ENCODE measurements around the gene TXNDC12. TPM values are rescaled to one million over a fixed set of nuclear protein-coding genes. Genes with fewer than 3 reads are reported as not detected.
A peak's percentile ranks its signal among the peaks of the same experiment; 100 is the strongest.
"Not testable (repeated sequence)": the region's sequence is repeated elsewhere in the genome, so short reads cannot be mapped to it uniquely, and the experiment has no call there.

Gene TXNDC12
- total RNA-seq, 2 donors from 2014 or later: 51.7 to 68.1 TPM

- Histone ChIP-seq H3K4me3 (no peak overlapping the region), H3K9ac (ENCODE audit: low read depth in 2 of 2, low read length in 2 of 2) (no peak overlapping the region), H3K9me3 (no peaks in the 10 kb centered on the region), H3K36me3 (no peaks in the 10 kb centered on the region), H3K4me1 (no peaks in the 10 kb centered on the region), H3K27ac (peak overlapping the region; percentile 46), H3K27me3 (no peaks in the 10 kb centered on the region)
- peak; percentile 30 for DNase-seq
- no peak for TF ChIP-seq CTCF (IDR thresholded peaks at IDR 0.05)
- intact Hi-C loops (cut with DNase I): no loop called here
Observed at GRCh38 chr1:52080014-52080415, 25.0 kb upstream of the TXNDC12 start.

GRCh38 chr1:52077277-52077676 lies 22.3 kb upstream of the TXNDC12 start:
- H3K4me3 ChIP-seq; H3K27me3 ChIP-seq; H3K4me1 ChIP-seq; H3K9ac ChIP-seq (ENCODE audit: low read depth in 2 of 2, low read length in 2 of 2); intact Hi-C loops (cut with DNase I); H3K36me3 ChIP-seq; DNase-seq; H3K9me3 ChIP-seq; H3K27ac ChIP-seq: not testable (repeated sequence)

GRCh38 chr1:52072291-52072690 lies 17.3 kb upstream of the TXNDC12 start:
- TF ChIP-seq CTCF (IDR thresholded peaks at IDR 0.05): no peak
- intact Hi-C loops (cut with DNase I): no loop called here
- Histone ChIP-seq H3K4me3 (no peak overlapping the region), H3K9ac (ENCODE audit: low read depth in 2 of 2, low read length in 2 of 2) (no peak overlapping the region), H3K36me3 (no peaks in the 10 kb centered on the region), H3K27me3 (no peaks in the 10 kb centered on the region), H3K4me1 (no peaks in the 10 kb centered on the region), H3K9me3 (no peaks in the 10 kb centered on the region), H3K27ac (no peak overlapping the region)
- no peak for DNase-seq

- intact Hi-C loops (cut with DNase I): no loop called here
- Histone ChIP-seq H3K27ac (peak overlapping the region; percentile 51), H3K4me1 (no peaks in the 10 kb centered on the region), H3K9ac (ENCODE audit: low read depth in 2 of 2, low read length in 2 of 2) (no peak overlapping the region), H3K27me3 (no peaks in the 10 kb centered on the region), H3K4me3 (no peak overlapping the region), H3K9me3 (no peaks in the 10 kb centered on the region), H3K36me3 (peaks cover 4% of the 10 kb centered on the region)
- no peak for TF ChIP-seq CTCF (IDR thresholded peaks at IDR 0.05)
- no peak for DNase-seq
Observed at GRCh38 chr1:52070704-52071103, 15.7 kb upstream of the TXNDC12 start.

GRCh38 chr1:52063192-52063591 lies 8.2 kb upstream of the TXNDC12 start:
- H3K27ac ChIP-seq: no peak overlapping the region
- H3K4me1 ChIP-seq: peaks cover under 1% of the 10 kb centered on the region
- H3K9ac ChIP-seq (ENCODE audit: low read depth in 2 of 2, low read length in 2 of 2): no peak overlapping the region
- TF ChIP-seq CTCF (IDR thresholded peaks at IDR 0.05): no peak
- no peak overlapping the region for H3K4me3 ChIP-seq
- no peak for DNase-seq
- intact Hi-C loops (cut with DNase I): no loop called here
- peaks cover 9% of the 10 kb centered on the region for H3K36me3 ChIP-seq
- no peaks in the 10 kb centered on the region for H3K9me3 ChIP-seq
- H3K27me3 ChIP-seq: no peaks in the 10 kb centered on the region

GRCh38 chr1:52060822-52061221 lies 5.8 kb upstream of the TXNDC12 start:
- no peak for TF ChIP-seq CTCF (IDR thresholded peaks at IDR 0.05)
- peaks cover 5% of the 10 kb centered on the region for H3K4me1 ChIP-seq
- H3K9me3 ChIP-seq: no peaks in the 10 kb centered on the region
- peaks cover 6% of the 10 kb centered on the region for H3K36me3 ChIP-seq
- no peak overlapping the region for H3K27ac ChIP-seq
- DNase-seq: no peak
- H3K4me3 ChIP-seq: no peak overlapping the region
- intact Hi-C loops (cut with DNase I): no loop called here
- no peaks in the 10 kb centered on the region for H3K27me3 ChIP-seq
- H3K9ac ChIP-seq (ENCODE audit: low read depth in 2 of 2, low read length in 2 of 2): no peak overlapping the region
